ENCODE measurements around the gene FLRT1.

- TF ChIP-seq CTCF (conservative IDR thresholded peaks at IDR 0.05) (no peak), EZH2 (IDR thresholded peaks at IDR 0.05; ENCODE audit: low read depth) (no peak)
Measured at GRCh38 chr11:64084146-64084950, 48.6 kb downstream of the FLRT1 start.
